Neural cell (in vitro differentiated cells): ENCODE measurements around the gene CUL2. TPM values are rescaled to one million over a fixed set of nuclear protein-coding genes. Genes with fewer than 3 reads are reported as not detected.

Experiments used
- H2AFZ ChIP-seq: fragments of 200-600, 300-800 bp; sonication (generic), shearing (Covaris generic); 2 replicates; pipeline ENCODE4 v1.6.0; 2014; ENCODE audit warnings: low read depth, mild to moderate bottlenecking, antibody characterized with exemption, low read length, moderate library complexity
- H3F3A ChIP-seq: fragments of 200-600 bp; shearing (Covaris generic); 2 replicates; pipeline ENCODE4 v1.6.1; 2016; ENCODE audit warnings: mild to moderate bottlenecking, moderate library complexity, mixed read lengths, antibody characterized with exemption, low read length; ENCODE audit not compliant: insufficient read depth, poor library complexity, severe bottlenecking
- H3K27ac ChIP-seq: fragments of 200-600, 300-800 bp; sonication (generic), shearing (Covaris generic); 2 replicates; pipeline ENCODE4 v1.5.1; 2014; ENCODE audit warnings: mild to moderate bottlenecking, low read length, moderate library complexity
- H3K27me3 ChIP-seq: fragments of 300-800, 200-600 bp; sonication (generic), shearing (Covaris generic); 2 replicates; pipeline ENCODE4 v1.6.0; 2014; ENCODE audit warnings: mild to moderate bottlenecking, low read depth, low read length, moderate library complexity; ENCODE audit not compliant: insufficient read depth
- H3K36me3 ChIP-seq: fragments of 300-800, 200-600 bp; sonication (generic), shearing (Covaris generic); 2 replicates; pipeline ENCODE4 v1.5.1; 2014; ENCODE audit warnings: mild to moderate bottlenecking, antibody characterized with exemption, low read length, moderate library complexity; ENCODE audit not compliant: insufficient read depth
- H3K4me2 ChIP-seq: fragments of 300-800, 200-600 bp; sonication (generic), shearing (Covaris generic); 2 replicates; pipeline ENCODE4 v1.6.0; 2014; ENCODE audit warnings: mild to moderate bottlenecking, low read length
- H3K4me3 ChIP-seq: fragments of 300-800, 200-600 bp; sonication (generic), shearing (Covaris generic); 2 replicates; pipeline ENCODE4 v1.5.1; 2014; ENCODE audit warnings: mild to moderate bottlenecking, low read length, moderate library complexity
- H3K79me2 ChIP-seq: fragments of 200-600 bp; shearing (Covaris generic); replicated peaks from 2 replicates; pipeline ENCODE4 v1.6.0; 2014; ENCODE audit warnings: mild to moderate bottlenecking, low read length, moderate library complexity; ENCODE audit not compliant: insufficient read depth
- H3K9ac ChIP-seq: fragments of 300-800, 200-600 bp; sonication (generic), shearing (Covaris generic); 2 replicates; pipeline ENCODE4 v1.6.1; 2016; ENCODE audit warnings: mild to moderate bottlenecking, low read length, mixed read lengths
- H3K9me2 ChIP-seq: fragments of 200-600 bp; shearing (Covaris generic); 2 replicates; pipeline ENCODE4 v1.6.1; 2016; ENCODE audit warnings: mild to moderate bottlenecking, low read length, mixed read lengths; ENCODE audit not compliant: insufficient read depth
- H3K9me3 ChIP-seq: fragments of 200-600, 300-800 bp; sonication (generic), shearing (Covaris generic); 2 replicates; pipeline ENCODE4 v1.6.1; 2016; ENCODE audit warnings: mild to moderate bottlenecking, mixed run types, low read length, moderate library complexity, mixed read lengths
- H4K20me1 ChIP-seq: fragments of 200-600 bp; shearing (Covaris generic); 2 replicates; pipeline ENCODE4 v1.6.1; 2016; ENCODE audit warnings: mild to moderate bottlenecking, mixed run types; ENCODE audit not compliant: insufficient read depth
- CTCF ChIP-seq: fragments of 450-650 bp; IDR thresholded peaks from 2 replicates; pipeline ENCODE4 v1.5.1; 2014; ENCODE audit warnings: antibody characterized with exemption, mild to moderate bottlenecking, moderate library complexity; ENCODE audit not compliant: poor library complexity, severe bottlenecking
- EP300 ChIP-seq: fragments of 450-650 bp; conservative IDR thresholded peaks from 2 replicates; pipeline ENCODE4 v1.6.1; 2014; ENCODE audit warnings: antibody characterized with exemption, mild to moderate bottlenecking, moderate library complexity; ENCODE audit not compliant: poor library complexity, severe bottlenecking
- EZH2 ChIP-seq: fragments of 200-600, 300-800 bp; shearing (Covaris generic), sonication (generic); IDR thresholded peaks from 2 replicates; pipeline ENCODE4 v1.6.1; 2014; ENCODE audit warnings: antibody characterized with exemption, low read length, borderline replicate concordance, mild to moderate bottlenecking; ENCODE audit not compliant: insufficient read depth, poor library complexity, severe bottlenecking
- MXI1 ChIP-seq: fragments of 450-650 bp; conservative IDR thresholded peaks from 2 replicates; pipeline ENCODE4 v1.6.1; 2014; ENCODE audit warnings: antibody characterized with exemption, mild to moderate bottlenecking; ENCODE audit not compliant: poor library complexity, severe bottlenecking
- POLR2AphosphoS5 ChIP-seq: IDR thresholded peaks from 2 replicates; pipeline ENCODE4 v1.6.1; 2012
- RAD21 ChIP-seq: fragments of 450-650 bp; conservative IDR thresholded peaks from 2 replicates; pipeline ENCODE4 v1.6.1; 2014; ENCODE audit warnings: antibody characterized with exemption, mild to moderate bottlenecking, moderate library complexity
- REST ChIP-seq: IDR thresholded peaks from 2 replicates; pipeline ENCODE4 v1.6.1; 2012; ENCODE audit warnings: borderline replicate concordance
- SMC3 ChIP-seq: fragments of 450-650 bp; conservative IDR thresholded peaks from 2 replicates; pipeline ENCODE4 v1.6.1; 2014; ENCODE audit warnings: antibody characterized with exemption, mild to moderate bottlenecking, moderate library complexity; ENCODE audit not compliant: poor library complexity
- TAF1 ChIP-seq: IDR thresholded peaks from 2 replicates; pipeline ENCODE4 v1.6.1; 2012; ENCODE audit warnings: low read depth
- polyA plus RNA-seq: library from polyadenylated mRNA; depleted of rRNA; stranded (reverse); fragments of >200 nt; gene quantifications from 2 replicates; pipeline ENCODE4 v1.2.3, GENCODE V29; 2014

CUL2 gene
- polyA plus RNA-seq, 1 donor from 2014 or later, result 40.5 TPM

- Histone ChIP-seq H3K27me3 (no peaks in the 10 kb centered on the region), H3K79me2 (no peaks in the 10 kb centered on the region), H3K9me3 (no peaks in the 10 kb centered on the region), H3K9me2 (no peaks in the 10 kb centered on the region), H3K27ac (no peak overlapping the region), H4K20me1 (no peaks in the 10 kb centered on the region), H3K4me3 (no peak overlapping the region), H3K36me3 (no peaks in the 10 kb centered on the region), H3F3A (no peaks in the 10 kb centered on the region), H2AFZ (no peak overlapping the region), H3K9ac (no peak overlapping the region), H3K4me2 (no peak overlapping the region)
- TF ChIP-seq RAD21, result no peak
- no peak for TF ChIP-seq CTCF
Measured at GRCh38 chr10:34966451-34966850, 123.7 kb downstream of the CUL2 start.

- H3F3A ChIP-seq, result no peaks in the 10 kb centered on the region
- H3K79me2 ChIP-seq, result no peaks in the 10 kb centered on the region
- no peak overlapping the region for H3K4me2 ChIP-seq
- H3K27me3 ChIP-seq, result no peaks in the 10 kb centered on the region
- no peak overlapping the region for H2AFZ ChIP-seq
- TF ChIP-seq EP300, result no peak
- TF ChIP-seq EZH2, result no peak
- TF ChIP-seq RAD21, result no peak
- no peak for TF ChIP-seq MXI1
- TF ChIP-seq POLR2AphosphoS5, result no peak
- TF ChIP-seq TAF1, result no peak
- TF ChIP-seq CTCF, result no peak
- TF ChIP-seq REST, result no peak
- no peak for TF ChIP-seq SMC3
- no peaks in the 10 kb centered on the region for H3K36me3 ChIP-seq
- H3K9ac ChIP-seq, result no peak overlapping the region
- no peaks in the 10 kb centered on the region for H3K9me3 ChIP-seq
- no peak overlapping the region for H3K4me3 ChIP-seq
- no peaks in the 10 kb centered on the region for H4K20me1 ChIP-seq
- H3K9me2 ChIP-seq, result no peaks in the 10 kb centered on the region
- no peak overlapping the region for H3K27ac ChIP-seq
Measured at GRCh38 chr10:34966040-34966439, 124.1 kb downstream of the CUL2 start.
